ENCODE results near the gene AGBL1. TPM values are rescaled to one million over a fixed set of nuclear protein-coding genes. Genes with fewer than 3 reads are reported as not detected.

Gene AGBL1
- total RNA-seq, 3 donors from 2014 or later (not counting 1 experiment from before 2014, with no cell fraction given): not detected

- Mint-ChIP-seq H3K27ac (no peak overlapping the region), H3K4me1 (no peaks in the 10 kb centered on the region), H3K36me3 (no peaks in the 10 kb centered on the region), H3K27me3 (ENCODE audit: low read depth in 2 of 2) (peaks cover 9 to 38% of the 10 kb centered on the region in 2 donors), H3K9me3 (no peaks in the 10 kb centered on the region), H3K4me3 (no peak overlapping the region)
- ATAC-seq (no peak), DNase-seq (no peak)
- no peak overlapping the region for H3K27ac ChIP-seq (ENCODE audit: low read length)
- WGBS (ENCODE audit: insufficient coverage): 46% methylated on average over 2 of the region's 2 CpGs
- no peaks in the 10 kb centered on the region for H3K27me3 ChIP-seq (ENCODE audit: control insufficient read depth, insufficient read depth, low read length)
- H3K4me1 ChIP-seq (ENCODE audit: control insufficient read depth, insufficient read depth, low read length): no peaks in the 10 kb centered on the region
- H3K4me3 ChIP-seq (ENCODE audit: low read length): no peak overlapping the region
- intact Hi-C loops (cut with micrococcal nuclease): no loop called here
- TF ChIP-seq CTCF (IDR thresholded peaks at IDR 0.05): no peak
- no peaks in the 10 kb centered on the region for H3K9me3 ChIP-seq (ENCODE audit: control insufficient read depth, insufficient read depth, low read length)
- H3K36me3 ChIP-seq (ENCODE audit: control insufficient read depth, insufficient read depth, low read length): no peaks in the 10 kb centered on the region
These were observed 2.6 kb upstream of the AGBL1 start for GRCh38 chr15:86077070-86077469.

- Mint-ChIP-seq H3K36me3 (no peaks in the 10 kb centered on the region), H3K4me1 (no peaks in the 10 kb centered on the region), H3K27ac (no peak overlapping the region), H3K27me3 (ENCODE audit: low read depth in 2 of 2) (peaks cover 0 to 51% of the 10 kb centered on the region in 2 donors), H3K4me3 (no peak overlapping the region), H3K9me3 (no peaks in the 10 kb centered on the region)
- DNase-seq (no peak), ATAC-seq (no peak)
- WGBS (ENCODE audit: insufficient coverage): 69% methylated on average over 1 of the region's 1 CpG
- intact Hi-C loops (cut with micrococcal nuclease): no loop called here
- no peak for TF ChIP-seq CTCF (IDR thresholded peaks at IDR 0.05)
- Histone ChIP-seq H3K4me1 (ENCODE audit: control insufficient read depth, insufficient read depth, low read length) (no peaks in the 10 kb centered on the region), H3K27ac (ENCODE audit: low read length) (no peak overlapping the region), H3K4me3 (ENCODE audit: low read length) (no peak overlapping the region), H3K36me3 (ENCODE audit: control insufficient read depth, insufficient read depth, low read length) (no peaks in the 10 kb centered on the region), H3K9me3 (ENCODE audit: control insufficient read depth, insufficient read depth, low read length) (no peaks in the 10 kb centered on the region), H3K27me3 (ENCODE audit: control insufficient read depth, insufficient read depth, low read length) (no peaks in the 10 kb centered on the region)
These were observed 631 bp downstream of the AGBL1 start for GRCh38 chr15:86080302-86080701.

GRCh38 chr15:86082619-86083380, 3.1 kb downstream of the AGBL1 start:
- no peaks in the 10 kb centered on the region for H3K36me3 Mint-ChIP-seq
- peak in 1 of 2 donors; percentile 13 for DNase-seq
- H3K27ac Mint-ChIP-seq: no peak overlapping the region
- peaks cover 0 to 35% of the 10 kb centered on the region in 2 donors for H3K27me3 Mint-ChIP-seq (ENCODE audit: low read depth in 2 of 2)
- Histone ChIP-seq H3K4me3 (ENCODE audit: low read length) (no peak overlapping the region), H3K27me3 (ENCODE audit: control insufficient read depth, insufficient read depth, low read length) (no peaks in the 10 kb centered on the region), H3K27ac (ENCODE audit: low read length) (no peak overlapping the region), H3K36me3 (ENCODE audit: control insufficient read depth, insufficient read depth, low read length) (no peaks in the 10 kb centered on the region), H3K4me1 (ENCODE audit: control insufficient read depth, insufficient read depth, low read length) (no peaks in the 10 kb centered on the region), H3K9me3 (ENCODE audit: control insufficient read depth, insufficient read depth, low read length) (no peaks in the 10 kb centered on the region)
- ATAC-seq: no peak
- H3K9me3 Mint-ChIP-seq: no peaks in the 10 kb centered on the region
- H3K4me1 Mint-ChIP-seq: no peaks in the 10 kb centered on the region
- no peak for TF ChIP-seq CTCF (IDR thresholded peaks at IDR 0.05)
- no peak overlapping the region for H3K4me3 Mint-ChIP-seq
- WGBS (ENCODE audit: insufficient coverage): 17% methylated on average over 12 of the region's 13 CpGs
- intact Hi-C loops (cut with micrococcal nuclease): no loop called here

- H3K4me3 ChIP-seq (ENCODE audit: low read length): no peak overlapping the region
- no peaks in the 10 kb centered on the region for H3K9me3 ChIP-seq (ENCODE audit: control insufficient read depth, insufficient read depth, low read length)
- intact Hi-C loops (cut with micrococcal nuclease): no loop called here
- no peaks in the 10 kb centered on the region for H3K4me1 Mint-ChIP-seq
- ATAC-seq: no peak
- H3K4me3 Mint-ChIP-seq: no peak overlapping the region
- H3K27ac Mint-ChIP-seq: no peak overlapping the region
- no peaks in the 10 kb centered on the region for H3K36me3 Mint-ChIP-seq
- H3K27me3 ChIP-seq (ENCODE audit: control insufficient read depth, insufficient read depth, low read length): no peaks in the 10 kb centered on the region
- H3K27me3 Mint-ChIP-seq (ENCODE audit: low read depth in 2 of 2): peaks cover 5 to 27% of the 10 kb centered on the region in 2 donors
- no peak for TF ChIP-seq CTCF (IDR thresholded peaks at IDR 0.05)
- H3K4me1 ChIP-seq (ENCODE audit: control insufficient read depth, insufficient read depth, low read length): no peaks in the 10 kb centered on the region
- H3K27ac ChIP-seq (ENCODE audit: low read length): no peak overlapping the region
- H3K36me3 ChIP-seq (ENCODE audit: control insufficient read depth, insufficient read depth, low read length): no peaks in the 10 kb centered on the region
- H3K9me3 Mint-ChIP-seq: no peaks in the 10 kb centered on the region
- no peak for DNase-seq
These were observed 8.1 kb downstream of the AGBL1 start for GRCh38 chr15:86087808-86088207.
